H1 (cell line): ENCODE measurements around the gene SHISAL1. TPM values are rescaled to one million over a fixed set of nuclear protein-coding genes. Genes with fewer than 3 reads are reported as not detected.

Experiments
- CBX5 ChIP-seq: fragments of 300-800, 300-1000 bp; sonication (generic); IDR thresholded peaks from 2 replicates; pipeline ENCODE4 v1.7.1; 2016; ENCODE audit warnings: antibody characterized with exemption, low read length, low read depth
- CHD2 ChIP-seq: IDR thresholded peaks from 2 replicates; pipeline ENCODE4 v1.6.1; 2012; ENCODE audit warnings: low read length, improper control_type of control experiment
- EP300 ChIP-seq, 2 experiments: IDR thresholded peaks; 1 replicate in 1 of 2; 2 replicates in 1 of 2; pipeline ENCODE4 v1.6.1; 2011 to 2012; ENCODE audit warnings: low read depth in 2 of 2, low read length in 2 of 2, mild to moderate bottlenecking in 2 of 2, borderline replicate concordance in 1 of 2, inconsistent platforms in 1 of 2, moderate library complexity in 1 of 2
- GTF2F1 ChIP-seq: IDR thresholded peaks from 2 replicates; pipeline ENCODE4 v1.6.1; 2012; ENCODE audit warnings: low read depth, low read length, improper control_type of control experiment, borderline replicate concordance
- HDAC6 ChIP-seq: IDR thresholded peaks from one replicate; pipeline ENCODE4 v1.7.1; 2012; ENCODE audit warnings: low read depth, mild to moderate bottlenecking, inconsistent platforms, low read length, moderate library complexity
- KDM4A ChIP-seq: IDR thresholded peaks from one replicate; pipeline ENCODE4 v1.7.1; 2012; ENCODE audit warnings: low read depth, mild to moderate bottlenecking, moderate library complexity, low read length, inconsistent platforms; ENCODE audit not compliant: severe bottlenecking
- MAFK ChIP-seq: IDR thresholded peaks from 2 replicates; pipeline ENCODE4 v1.6.1; 2012; ENCODE audit warnings: low read depth, mild to moderate bottlenecking, improper control_type of control experiment, low read length
- TCF12 ChIP-seq: IDR thresholded peaks from 2 replicates; pipeline ENCODE4 v1.6.1; 2011; ENCODE audit warnings: low read depth, mild to moderate bottlenecking, low read length
- polyA plus RNA-seq, 7 experiments: library from polyadenylated mRNA; depleted of rRNA in 3 of 7; stranded (reverse) in 5 of 7; unstranded in 2 of 7; fragments of >200 nt in 5 of 7; fragments of 200-250 nt in 2 of 7; gene quantifications; 1 replicate in 5 of 7; 2 replicates in 1 of 7; 4 replicates in 1 of 7; pipeline versions ENCODE4 v1.2.1 to v1.2.3, GENCODE V29; 2011 to 2013; ENCODE audit warnings: missing spikeins in 2 of 7, mixed read lengths in 2 of 7
- total RNA-seq: library from RNA; stranded (reverse); fragmentation: NEBNext Ultra II Directional; extraction: Animal tissue kit (Norgen Biotek cat#: 25700); gene quantifications from 2 replicates; pipeline ENCODE4 v1.2.1, GENCODE V29; 2021

SHISAL1 gene
- total and polyA plus RNA-seq, 2 of the 8 experiments (the other 6 are each of a cell fraction or from before 2014, with no cell fraction given), result 3.7 to 5.8 TPM

- TF ChIP-seq KDM4A, result no peak
- TF ChIP-seq CHD2, result no peak
- TF ChIP-seq MAFK, result no peak
- no peak for TF ChIP-seq TCF12
- TF ChIP-seq GTF2F1, result no peak
- no peak for TF ChIP-seq HDAC6
- TF ChIP-seq CBX5, result no peak
- no peak for TF ChIP-seq EP300 (IDR thresholded peaks at IDR 0.05; ENCODE audit: borderline replicate concordance in 1 of 2, low read depth in 2 of 2, low read length in 2 of 2)
Observed at GRCh38 chr22:44219101-44219870, 93.5 kb downstream of the SHISAL1 start (continued).
